ENCODE results near the gene ITGA2B. TPM values are rescaled to one million over a fixed set of nuclear protein-coding genes. Genes with fewer than 3 reads are reported as not detected.

The ITGA2B gene
- total and polyA plus RNA-seq, 2 donors = 0.56 to 2.3 TPM

DNA sequence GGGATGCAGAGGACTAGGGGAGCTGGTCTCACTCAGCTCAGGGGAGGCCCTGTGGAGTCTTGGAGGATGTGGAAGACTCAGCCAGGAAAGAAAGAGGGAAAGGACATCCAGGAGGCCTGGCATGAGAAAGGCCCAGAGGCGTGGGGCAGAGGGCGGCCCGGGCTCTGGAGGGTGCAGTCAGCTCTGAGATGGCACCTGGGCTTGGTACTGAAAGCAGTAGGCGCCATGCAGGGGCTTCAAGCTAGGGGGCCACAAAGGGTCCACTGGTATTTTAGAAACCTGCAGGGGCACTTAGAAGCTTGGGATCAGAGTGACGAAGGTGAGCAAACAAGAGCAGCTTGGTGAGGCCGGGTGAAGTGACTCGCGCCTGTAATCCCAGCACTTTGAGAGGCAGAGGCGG is 31.4 kb downstream of the ITGA2B start:
- Histone ChIP-seq H3K36me3 (ENCODE audit: insufficient read depth) (no peaks in the 10 kb centered on the region), H3K4me3 (ENCODE audit: low read depth, low read length) (no peak overlapping the region), H3K4me1 (ENCODE audit: insufficient read depth) (no peaks in the 10 kb centered on the region), H3K27ac (ENCODE audit: low read depth) (no peak overlapping the region)
- 90% methylated on average over 9 of the region's 9 CpGs for WGBS
- no peak for DNase-seq (ENCODE audit: extremely low spot score)

DNA sequence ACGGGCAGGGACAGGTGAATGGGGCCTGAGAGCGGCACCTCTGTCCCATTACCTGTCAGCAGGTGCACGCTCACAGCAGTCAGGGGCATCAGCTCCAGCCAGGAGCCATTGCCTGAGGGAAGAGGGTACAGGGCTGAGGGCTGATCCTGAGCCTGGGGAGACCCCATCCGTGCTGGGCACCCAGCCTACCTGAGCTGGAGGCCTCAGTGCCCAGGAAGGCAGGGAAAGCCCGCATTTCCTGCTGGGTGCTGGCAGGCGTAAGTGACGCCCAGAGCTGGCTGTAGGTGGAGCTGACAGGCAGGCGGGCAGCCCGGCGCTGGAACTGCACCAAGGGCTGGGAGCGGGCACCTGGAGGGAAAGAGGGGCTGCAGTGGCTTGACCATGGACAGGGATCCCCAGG is 33.2 kb downstream of the ITGA2B start:
- Histone ChIP-seq H3K4me3 (ENCODE audit: low read depth, low read length) (no peak overlapping the region), H3K4me1 (ENCODE audit: insufficient read depth) (no peaks in the 10 kb centered on the region), H3K36me3 (ENCODE audit: insufficient read depth) (peaks cover 2% of the 10 kb centered on the region), H3K27ac (ENCODE audit: low read depth) (no peak overlapping the region)
- 92% methylated on average over 11 of the region's 11 CpGs for WGBS
- no peak for DNase-seq (ENCODE audit: extremely low spot score)

DNA sequence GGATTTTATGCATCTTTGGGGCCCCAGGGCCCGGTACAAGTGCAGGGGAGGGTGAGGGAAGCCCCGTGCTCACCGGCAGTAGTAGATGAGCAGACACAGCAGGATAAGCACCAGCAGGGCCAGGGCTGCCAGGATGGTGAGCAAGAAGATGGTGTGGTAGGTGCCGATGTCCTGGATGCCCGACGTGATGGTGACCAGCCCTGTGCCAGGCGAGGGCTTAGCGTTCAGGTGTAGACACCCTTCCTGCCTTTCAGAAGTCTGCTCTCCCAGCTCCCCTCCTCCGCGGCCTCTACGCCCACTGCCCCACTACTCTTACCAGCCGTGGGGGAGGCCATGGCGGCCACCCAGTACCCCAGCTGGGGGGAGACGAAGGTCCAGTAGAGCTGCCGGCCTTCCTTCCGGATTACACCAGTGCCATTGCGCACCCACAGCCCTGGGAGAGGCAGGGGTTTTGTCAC is 33.8 kb downstream of the ITGA2B start:
- 86% methylated on average over 17 of the region's 17 CpGs for WGBS

DNA sequence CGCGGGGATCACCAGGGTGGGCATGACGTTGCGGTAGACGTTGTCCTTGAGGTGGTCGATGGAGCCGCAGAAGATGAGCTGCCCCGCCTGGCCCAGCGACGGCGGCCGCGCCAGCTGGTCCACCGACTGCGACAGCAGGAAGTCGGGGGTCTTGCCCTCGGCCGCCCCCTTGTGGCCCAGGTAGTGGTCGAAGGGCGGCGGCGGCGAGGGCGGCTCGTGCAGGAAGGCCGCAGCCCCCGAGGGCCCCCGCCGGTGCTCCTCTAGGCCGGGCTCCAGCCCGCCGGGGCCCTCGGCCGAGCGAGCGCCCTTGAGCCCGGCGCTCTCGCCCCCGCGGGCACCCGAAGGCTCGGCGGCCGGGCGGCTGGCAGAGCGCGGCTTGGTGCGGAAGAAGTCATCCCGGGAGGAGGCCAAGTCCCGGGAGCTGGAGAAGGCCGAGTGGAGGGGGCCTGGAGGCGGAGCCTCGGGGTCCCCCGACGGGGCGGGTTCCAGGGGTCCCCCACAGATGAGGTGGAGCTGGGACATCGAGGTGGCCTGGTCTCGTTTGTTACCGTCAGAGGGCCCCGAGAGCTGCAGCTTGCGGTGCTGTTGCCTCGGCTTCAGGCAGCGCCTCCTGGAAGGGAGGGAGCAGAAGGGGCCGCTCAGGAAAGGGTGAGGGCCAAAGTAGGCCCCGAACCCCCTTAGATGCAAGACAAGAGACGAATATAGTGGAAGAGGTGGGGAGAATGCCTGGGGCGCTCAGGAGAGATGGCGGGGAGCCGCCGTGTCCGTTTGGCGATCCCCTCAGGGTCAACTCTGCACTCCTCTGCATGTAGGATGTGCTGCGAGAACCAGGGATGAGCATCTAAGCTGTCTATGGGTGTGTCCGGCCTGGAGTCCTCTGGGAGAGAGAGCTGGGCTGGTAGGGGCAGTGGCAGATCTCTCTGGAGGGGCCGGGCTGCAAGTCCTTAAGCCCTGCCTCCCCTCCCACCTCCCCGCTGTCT is 34.6 kb downstream of the ITGA2B start:
- Histone ChIP-seq H3K4me1 (ENCODE audit: insufficient read depth) (no peaks in the 10 kb centered on the region), H3K27ac (ENCODE audit: low read depth) (no peak overlapping the region), H3K4me3 (ENCODE audit: low read depth, low read length) (peak overlapping the region; percentile 40), H3K36me3 (ENCODE audit: insufficient read depth) (peaks cover 2% of the 10 kb centered on the region)
- 53% methylated on average over 77 of the region's 77 CpGs for WGBS
- no peak for DNase-seq (ENCODE audit: extremely low spot score)

More for the DNA sequence above, 33.8 kb downstream of the ITGA2B start:
- Histone ChIP-seq H3K4me3 (ENCODE audit: low read depth, low read length) (no peak overlapping the region), H3K36me3 (ENCODE audit: insufficient read depth) (peaks cover 2% of the 10 kb centered on the region), H3K27ac (ENCODE audit: low read depth) (no peak overlapping the region), H3K4me1 (ENCODE audit: insufficient read depth) (no peaks in the 10 kb centered on the region)
- DNase-seq (ENCODE audit: extremely low spot score) = no peak

DNA sequence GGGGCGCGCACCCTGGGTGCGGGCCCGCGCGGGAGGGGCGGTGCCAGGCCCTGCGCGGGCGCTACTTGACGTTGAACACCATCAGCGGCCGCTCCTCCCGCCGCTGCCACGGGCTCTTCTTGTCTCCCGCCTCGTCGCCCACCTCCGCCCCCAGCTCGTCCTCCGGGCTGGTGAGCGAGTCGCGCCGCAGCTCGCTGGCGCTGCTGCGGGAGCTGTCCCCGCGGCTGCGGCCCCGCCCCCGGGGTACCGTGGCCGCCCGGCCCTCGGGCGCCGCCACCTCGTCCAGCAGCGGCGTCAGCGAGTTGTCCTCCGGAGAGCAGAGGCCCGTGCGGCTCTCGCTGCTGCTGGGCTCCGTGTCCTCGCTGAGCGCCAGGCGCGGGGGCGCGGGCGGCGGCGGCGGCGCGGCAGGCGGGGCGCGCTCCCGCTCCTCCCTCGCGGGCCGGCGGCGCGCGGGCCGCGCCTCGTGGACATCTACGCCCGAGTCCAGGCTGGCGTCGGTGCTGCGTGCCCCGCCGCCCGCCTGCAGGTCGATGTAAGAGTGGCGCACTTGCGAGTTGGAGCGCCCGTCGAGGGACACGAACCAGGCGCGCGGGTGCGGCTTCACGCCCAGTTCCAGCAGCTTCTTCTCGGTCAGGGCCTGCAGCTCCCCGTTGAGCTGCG is 35.6 kb downstream of the ITGA2B start:
- H3K4me3 ChIP-seq (ENCODE audit: low read depth, low read length) = peak overlapping the region; percentile 40
- DNase-seq (ENCODE audit: extremely low spot score) = no peak
- 40% methylated on average over 98 of the region's 98 CpGs for WGBS
- peaks cover 2% of the 10 kb centered on the region for H3K36me3 ChIP-seq (ENCODE audit: insufficient read depth)
- no peaks in the 10 kb centered on the region for H3K4me1 ChIP-seq (ENCODE audit: insufficient read depth)
- no peak overlapping the region for H3K27ac ChIP-seq (ENCODE audit: low read depth)

DNA sequence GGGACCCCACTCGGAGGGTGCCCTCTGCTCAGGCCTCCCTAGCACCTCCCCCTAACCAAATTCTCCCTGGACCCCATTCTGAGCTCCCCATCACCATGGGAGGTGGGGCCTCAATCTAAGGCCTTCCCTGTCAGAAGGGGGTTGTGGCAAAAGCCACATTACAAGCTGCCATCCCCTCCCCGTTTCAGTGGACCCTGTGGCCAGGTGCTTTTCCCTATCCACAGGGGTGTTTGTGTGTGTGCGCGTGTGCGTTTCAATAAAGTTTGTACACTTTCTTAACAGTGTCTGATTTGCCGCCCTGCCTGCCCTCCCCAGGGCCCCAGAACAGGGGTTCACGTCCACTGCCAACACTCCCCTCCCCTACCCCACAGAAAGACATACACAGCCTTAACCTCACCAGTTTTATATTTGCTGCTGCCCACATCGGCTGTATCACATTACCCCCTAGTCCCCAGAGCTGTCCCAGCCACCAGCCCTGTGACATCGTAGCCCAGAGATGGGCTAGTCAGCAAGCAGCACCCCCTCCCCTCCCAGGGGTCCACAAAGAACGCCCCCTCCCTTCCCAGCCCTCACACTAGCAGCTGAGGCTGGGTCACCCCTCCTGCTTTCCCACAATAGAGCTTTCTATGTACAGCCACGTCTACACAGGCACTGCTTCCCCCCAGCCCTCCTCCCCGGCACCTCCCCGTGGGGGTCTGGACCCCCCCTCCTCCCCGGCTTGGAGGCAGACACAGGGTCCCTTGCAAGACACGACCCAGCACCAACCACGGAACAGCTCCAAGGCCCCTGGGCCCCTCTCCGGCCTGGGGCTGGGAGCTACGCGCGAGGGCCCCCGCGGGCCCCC is 36.4 kb downstream of the ITGA2B start:
- WGBS = 54% methylated on average over 22 of the region's 22 CpGs
- Histone ChIP-seq H3K27ac (ENCODE audit: low read depth) (no peak overlapping the region), H3K4me3 (ENCODE audit: low read depth, low read length) (peak overlapping the region; percentile 40), H3K36me3 (ENCODE audit: insufficient read depth) (peaks cover 2% of the 10 kb centered on the region), H3K4me1 (ENCODE audit: insufficient read depth) (no peaks in the 10 kb centered on the region)
- no peak for DNase-seq (ENCODE audit: extremely low spot score)

DNA sequence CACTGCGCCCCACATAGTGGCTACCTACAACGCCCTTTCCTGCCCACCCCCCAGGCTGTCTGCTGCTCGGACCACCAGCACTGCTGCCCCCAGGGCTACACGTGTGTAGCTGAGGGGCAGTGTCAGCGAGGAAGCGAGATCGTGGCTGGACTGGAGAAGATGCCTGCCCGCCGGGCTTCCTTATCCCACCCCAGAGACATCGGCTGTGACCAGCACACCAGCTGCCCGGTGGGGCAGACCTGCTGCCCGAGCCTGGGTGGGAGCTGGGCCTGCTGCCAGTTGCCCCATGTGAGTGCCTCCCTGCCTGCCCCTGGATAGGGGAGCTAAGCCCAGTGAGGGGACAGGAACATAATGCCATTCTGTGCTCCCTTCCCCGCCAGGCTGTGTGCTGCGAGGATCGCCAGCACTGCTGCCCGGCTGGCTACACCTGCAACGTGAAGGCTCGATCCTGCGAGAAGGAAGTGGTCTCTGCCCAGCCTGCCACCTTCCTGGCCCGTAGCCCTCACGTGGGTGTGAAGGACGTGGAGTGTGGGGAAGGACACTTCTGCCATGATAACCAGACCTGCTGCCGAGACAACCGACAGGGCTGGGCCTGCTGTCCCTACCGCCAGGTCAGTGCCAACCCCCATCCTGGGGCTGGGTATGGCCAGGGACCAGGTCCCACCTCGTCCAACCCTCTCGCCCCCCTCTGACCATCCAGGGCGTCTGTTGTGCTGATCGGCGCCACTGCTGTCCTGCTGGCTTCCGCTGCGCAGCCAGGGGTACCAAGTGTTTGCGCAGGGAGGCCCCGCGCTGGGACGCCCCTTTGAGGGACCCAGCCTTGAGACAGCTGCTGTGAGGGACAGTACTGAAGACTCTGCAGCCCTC is 37.3 kb downstream of the ITGA2B start:
- DNase-seq (ENCODE audit: extremely low spot score) = no peak
- WGBS = 83% methylated on average over 36 of the region's 36 CpGs
- no peaks in the 10 kb centered on the region for H3K4me1 ChIP-seq (ENCODE audit: insufficient read depth)
- peaks cover 2% of the 10 kb centered on the region for H3K36me3 ChIP-seq (ENCODE audit: insufficient read depth)
- no peak overlapping the region for H3K4me3 ChIP-seq (ENCODE audit: low read depth, low read length)
- no peak overlapping the region for H3K27ac ChIP-seq (ENCODE audit: low read depth)

DNA sequence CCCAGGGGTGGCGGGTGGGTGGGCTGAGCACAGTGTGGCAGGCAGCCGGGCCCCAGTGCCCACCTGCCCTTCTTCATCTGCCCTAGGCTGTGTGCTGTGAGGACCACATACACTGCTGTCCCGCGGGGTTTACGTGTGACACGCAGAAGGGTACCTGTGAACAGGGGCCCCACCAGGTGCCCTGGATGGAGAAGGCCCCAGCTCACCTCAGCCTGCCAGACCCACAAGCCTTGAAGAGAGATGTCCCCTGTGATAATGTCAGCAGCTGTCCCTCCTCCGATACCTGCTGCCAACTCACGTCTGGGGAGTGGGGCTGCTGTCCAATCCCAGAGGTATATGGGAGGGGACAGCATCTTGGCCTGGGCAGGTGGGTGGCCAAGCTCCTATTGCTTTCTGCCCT is 38.0 kb downstream of the ITGA2B start:
- H3K4me3 ChIP-seq (ENCODE audit: low read depth, low read length) = no peak overlapping the region
- peaks cover 2% of the 10 kb centered on the region for H3K36me3 ChIP-seq (ENCODE audit: insufficient read depth)
- no peak overlapping the region for H3K27ac ChIP-seq (ENCODE audit: low read depth)
- no peaks in the 10 kb centered on the region for H3K4me1 ChIP-seq (ENCODE audit: insufficient read depth)
- no peak for DNase-seq (ENCODE audit: extremely low spot score)
- WGBS = 88% methylated on average over 8 of the region's 8 CpGs

DNA sequence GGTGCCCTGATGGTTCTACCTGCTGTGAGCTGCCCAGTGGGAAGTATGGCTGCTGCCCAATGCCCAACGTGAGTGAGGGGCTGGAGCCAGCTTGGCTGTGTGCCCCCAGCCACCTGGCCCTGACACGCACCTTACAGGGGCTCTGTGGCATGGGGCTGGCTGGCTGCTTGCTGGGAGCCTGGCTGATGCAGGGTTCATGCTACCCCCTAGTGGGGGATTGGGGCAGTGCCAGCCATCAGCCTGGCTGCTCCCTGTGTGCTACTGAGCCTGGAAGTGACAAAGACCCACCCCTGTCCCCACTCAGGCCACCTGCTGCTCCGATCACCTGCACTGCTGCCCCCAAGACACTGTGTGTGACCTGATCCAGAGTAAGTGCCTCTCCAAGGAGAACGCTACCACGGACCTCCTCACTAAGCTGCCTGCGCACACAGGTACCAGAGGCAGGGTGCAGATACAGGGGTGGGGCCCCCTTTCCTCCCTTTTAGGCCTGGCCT is 38.7 kb downstream of the ITGA2B start:
- no peak for DNase-seq (ENCODE audit: extremely low spot score)
- no peaks in the 10 kb centered on the region for H3K4me1 ChIP-seq (ENCODE audit: insufficient read depth)
- H3K4me3 ChIP-seq (ENCODE audit: low read depth, low read length) = no peak overlapping the region
- 64% methylated on average over 6 of the region's 6 CpGs for WGBS
- no peak overlapping the region for H3K27ac ChIP-seq (ENCODE audit: low read depth)
- H3K36me3 ChIP-seq (ENCODE audit: insufficient read depth) = peaks cover 2% of the 10 kb centered on the region

DNA sequence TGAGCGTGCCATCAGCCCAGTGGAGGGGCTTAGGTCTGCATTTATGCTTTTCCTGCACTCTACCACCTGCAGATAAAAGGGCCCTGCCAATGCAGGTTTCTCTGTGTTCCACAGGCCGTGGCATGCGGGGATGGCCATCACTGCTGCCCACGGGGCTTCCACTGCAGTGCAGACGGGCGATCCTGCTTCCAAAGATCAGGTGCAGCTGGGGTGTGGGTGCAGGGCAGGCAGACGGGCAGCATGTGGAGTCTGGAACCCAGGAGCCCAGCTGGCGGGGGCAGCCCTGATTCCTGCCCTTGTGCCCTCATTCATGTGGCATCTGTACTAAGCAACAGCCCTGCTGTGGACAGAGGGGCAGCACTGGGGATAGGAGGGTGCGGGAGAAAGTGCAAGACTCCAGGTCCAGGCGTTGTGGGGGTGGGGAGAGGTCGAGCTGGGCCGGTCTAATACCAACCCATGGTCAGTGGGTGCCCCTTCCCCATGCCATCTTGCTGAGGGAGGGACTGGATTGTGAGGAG is 39.8 kb downstream of the ITGA2B start:
- Histone ChIP-seq H3K36me3 (ENCODE audit: insufficient read depth) (peaks cover 2% of the 10 kb centered on the region), H3K4me3 (ENCODE audit: low read depth, low read length) (no peak overlapping the region), H3K4me1 (ENCODE audit: insufficient read depth) (no peaks in the 10 kb centered on the region), H3K27ac (ENCODE audit: low read depth) (no peak overlapping the region)
- 90% methylated on average over 12 of the region's 12 CpGs for WGBS
- DNase-seq (ENCODE audit: extremely low spot score) = no peak

DNA sequence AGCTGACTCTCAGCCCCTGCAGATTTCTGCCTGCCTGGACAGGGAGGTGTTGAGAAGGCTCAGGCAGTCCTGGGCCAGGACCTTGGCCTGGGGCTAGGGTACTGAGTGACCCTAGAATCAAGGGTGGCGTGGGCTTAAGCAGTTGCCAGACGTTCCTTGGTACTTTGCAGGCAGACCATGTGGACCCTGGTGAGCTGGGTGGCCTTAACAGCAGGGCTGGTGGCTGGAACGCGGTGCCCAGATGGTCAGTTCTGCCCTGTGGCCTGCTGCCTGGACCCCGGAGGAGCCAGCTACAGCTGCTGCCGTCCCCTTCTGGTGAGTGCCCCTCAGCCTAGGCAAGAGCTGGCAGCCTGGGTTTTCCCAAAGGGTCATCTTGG is 40.5 kb downstream of the ITGA2B start:
- no peak overlapping the region for H3K27ac ChIP-seq (ENCODE audit: low read depth)
- DNase-seq (ENCODE audit: extremely low spot score) = no peak
- H3K4me3 ChIP-seq (ENCODE audit: low read depth, low read length) = no peak overlapping the region
- 86% methylated on average over 6 of the region's 6 CpGs for WGBS
- H3K36me3 ChIP-seq (ENCODE audit: insufficient read depth) = peaks cover 2% of the 10 kb centered on the region
- H3K4me1 ChIP-seq (ENCODE audit: insufficient read depth) = no peaks in the 10 kb centered on the region

DNA sequence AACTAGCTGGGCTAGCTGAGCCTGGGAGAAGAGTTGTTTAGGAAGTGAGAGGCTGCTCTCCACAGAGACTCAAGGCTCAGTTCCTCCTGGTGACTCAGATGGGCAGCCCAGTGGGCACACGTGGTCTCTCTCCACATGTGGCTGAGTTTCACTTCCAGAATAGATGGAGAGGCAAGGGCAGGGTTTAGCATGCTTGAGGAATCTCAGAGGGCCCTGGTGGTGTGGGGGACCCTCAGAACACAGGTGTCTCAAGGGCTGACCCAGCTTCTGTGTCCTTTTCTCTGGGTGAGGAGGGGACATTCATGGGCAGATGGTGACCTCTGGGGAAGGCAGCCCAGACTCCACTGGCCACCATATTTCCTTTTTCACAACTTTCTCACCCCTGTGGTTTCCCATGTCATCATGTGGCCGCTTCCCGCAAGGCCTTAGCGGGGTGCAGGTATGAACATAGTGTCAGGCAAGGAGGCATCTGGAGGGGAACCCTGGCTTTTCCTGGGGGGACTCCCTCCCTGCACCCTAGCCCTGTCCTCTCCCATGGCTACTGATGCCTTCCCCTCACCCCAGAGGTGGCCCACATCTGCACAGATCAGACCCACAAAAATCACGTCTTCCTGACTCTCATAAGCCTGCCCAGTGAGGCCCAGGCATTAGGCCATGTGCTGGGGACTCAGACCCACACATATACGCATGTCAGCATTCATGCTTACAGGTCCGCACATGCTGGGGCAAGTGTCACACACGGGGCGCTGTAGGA is 41.0 kb downstream of the ITGA2B start:
- Histone ChIP-seq H3K4me1 (ENCODE audit: insufficient read depth) (no peaks in the 10 kb centered on the region), H3K27ac (ENCODE audit: low read depth) (no peak overlapping the region), H3K4me3 (ENCODE audit: low read depth, low read length) (no peak overlapping the region), H3K36me3 (ENCODE audit: insufficient read depth) (peaks cover 2% of the 10 kb centered on the region)
- no peak for DNase-seq (ENCODE audit: extremely low spot score)
- 77% methylated on average over 9 of the region's 9 CpGs for WGBS
